Posterior cingulate gyrus (tissue), 11 donors: ENCODE results near the gene OSBPL10.
"Not testable (repeated sequence)": the region's sequence is repeated elsewhere in the genome, so short reads cannot be mapped to it uniquely, and the experiment has no call there.

Source experiments
- DNase-seq, 10 donors: peaks; one replicate each; pipeline versions ENCODE4 v3.0.0 to v3.0.0-alpha.2; 2020 to 2021; ENCODE audit warnings: mixed read lengths in 3 of 10
- intact Hi-C: fragments of 100-400 bp; cut with DNase I; formaldehyde crosslinking; loops from one replicate; pipeline ENCODE4 v1.15.1; 2023

The OSBPL10 gene

GRCh38 chr3:31871939-31872507 is 109.0 kb downstream of the OSBPL10 start:
- no peak for DNase-seq
- intact Hi-C loops, result no loop called here

DNA sequence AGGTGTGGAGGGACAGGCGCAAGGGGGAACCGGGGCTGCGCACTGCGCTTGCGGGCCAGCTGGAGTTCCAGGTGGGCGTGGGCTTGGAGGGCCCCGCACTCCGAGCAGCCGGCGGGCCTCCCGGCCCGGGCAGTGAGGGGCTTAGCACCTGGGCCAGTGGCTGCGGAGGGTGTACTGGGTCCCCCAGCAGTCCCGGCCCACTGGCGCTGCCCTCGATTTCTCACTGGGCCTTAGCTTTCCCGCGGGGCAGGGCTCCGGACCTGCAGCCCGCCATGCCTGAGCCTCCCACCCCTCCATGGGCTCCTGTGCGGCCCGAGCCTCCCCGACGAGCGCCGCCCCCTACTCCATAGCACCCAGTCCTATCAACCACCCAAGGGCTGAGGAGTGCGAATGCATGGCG is 111.0 kb downstream of the OSBPL10 start:
- peak in 1 of 10 donors; percentile 66 for DNase-seq

GRCh38 chr3:31868236-31868635 is 112.8 kb downstream of the OSBPL10 start:
- intact Hi-C loops, result no loop called here
- DNase-seq, result no peak

More for the DNA sequence above, 111.0 kb downstream of the OSBPL10 start:
- intact Hi-C loops, result not testable (repeated sequence)

DNA sequence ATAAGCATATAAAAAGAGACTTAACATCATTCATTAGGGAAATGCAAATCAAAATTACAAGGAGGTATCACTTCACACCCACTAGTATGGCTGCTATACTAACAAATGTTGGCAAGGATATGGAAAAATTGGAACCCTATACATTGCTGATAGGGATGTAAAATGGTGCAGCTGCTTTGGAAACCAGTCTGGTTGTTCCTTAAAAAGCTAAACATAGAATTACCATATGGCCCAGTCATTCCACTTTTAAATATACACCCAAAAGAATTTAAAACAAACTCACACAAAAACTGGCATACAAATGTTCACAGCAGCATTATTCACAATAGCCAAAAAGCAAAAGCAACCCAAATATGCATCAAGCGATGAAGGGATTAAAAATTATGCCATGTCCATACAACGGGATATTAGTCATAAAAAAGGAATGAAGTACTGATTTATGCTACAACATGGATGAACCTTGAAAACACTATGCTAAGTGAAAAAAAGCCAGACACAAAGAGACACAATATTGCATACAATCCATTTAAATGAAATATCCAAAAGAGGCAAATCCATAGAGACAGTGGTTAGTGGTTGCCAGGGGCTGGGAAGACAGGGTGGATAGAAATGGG is 118.3 kb downstream of the OSBPL10 start:
- intact Hi-C loops, result no loop called here
- no peak for DNase-seq

DNA sequence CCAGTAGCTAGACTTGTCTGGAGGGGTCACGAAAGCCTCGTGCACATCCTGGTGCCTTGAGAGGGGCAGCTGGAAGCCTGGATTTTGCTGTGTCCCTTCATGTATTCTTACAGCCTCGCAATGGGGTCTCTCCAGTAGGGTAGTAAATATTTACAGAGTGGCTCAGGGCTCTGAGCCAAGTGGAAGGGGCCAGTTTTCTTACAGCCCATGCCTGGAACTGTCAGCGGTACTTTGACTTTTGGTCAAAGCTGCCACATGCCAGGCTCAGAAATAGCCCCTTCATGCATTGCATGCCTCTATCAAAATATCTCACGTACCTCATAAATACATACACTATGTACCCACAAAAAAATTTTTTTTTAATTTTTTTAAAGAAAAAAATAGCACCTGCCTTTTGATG is 119.2 kb downstream of the OSBPL10 start:
- no peak for DNase-seq
- intact Hi-C loops, result no loop called here

DNA sequence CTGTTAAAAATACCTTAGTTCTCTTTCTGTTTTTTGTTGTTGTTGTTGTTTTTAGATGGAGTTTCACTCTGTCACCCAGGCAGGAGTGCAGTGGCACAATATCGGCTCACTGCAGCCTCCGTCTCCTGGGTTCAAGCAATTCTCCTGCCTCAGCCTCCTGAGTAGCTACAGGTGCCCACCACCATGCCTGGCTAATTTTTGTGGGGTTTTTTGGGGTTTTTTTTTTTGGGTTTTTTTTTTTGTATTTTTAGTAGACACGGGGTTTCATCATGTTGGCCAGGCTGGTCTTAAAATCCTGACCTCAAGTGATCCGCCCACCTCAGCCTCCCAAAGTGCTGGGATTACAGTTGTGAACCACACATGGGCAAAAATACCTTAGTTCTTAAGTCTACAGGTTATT is 120.4 kb downstream of the OSBPL10 start:
- DNase-seq, intact Hi-C loops: not testable (repeated sequence)

DNA sequence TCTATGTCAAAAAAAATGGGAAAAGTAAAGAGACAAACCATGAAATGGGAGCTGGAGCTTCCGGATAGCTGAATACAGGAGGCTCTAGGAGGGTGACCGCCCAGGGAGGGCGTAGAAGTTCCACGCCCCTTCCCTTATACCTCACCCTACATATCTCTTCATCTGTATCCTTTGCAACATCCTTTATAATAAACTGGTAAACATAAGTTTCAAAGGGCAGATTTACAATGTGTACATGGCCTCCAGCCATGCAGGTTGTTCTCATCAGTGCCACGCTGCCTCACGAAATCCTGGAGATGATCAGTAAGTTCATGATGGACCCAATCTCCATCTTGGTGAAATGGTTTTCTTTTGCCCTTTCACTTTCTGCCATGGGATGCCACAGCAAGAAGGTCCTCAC is 121.8 kb downstream of the OSBPL10 start:
- intact Hi-C loops, result no loop called here
- DNase-seq, result no peak

- no peak for DNase-seq
- intact Hi-C loops, result no loop called here
These were observed 122.6 kb downstream of the OSBPL10 start for GRCh38 chr3:31858439-31858838.

DNA sequence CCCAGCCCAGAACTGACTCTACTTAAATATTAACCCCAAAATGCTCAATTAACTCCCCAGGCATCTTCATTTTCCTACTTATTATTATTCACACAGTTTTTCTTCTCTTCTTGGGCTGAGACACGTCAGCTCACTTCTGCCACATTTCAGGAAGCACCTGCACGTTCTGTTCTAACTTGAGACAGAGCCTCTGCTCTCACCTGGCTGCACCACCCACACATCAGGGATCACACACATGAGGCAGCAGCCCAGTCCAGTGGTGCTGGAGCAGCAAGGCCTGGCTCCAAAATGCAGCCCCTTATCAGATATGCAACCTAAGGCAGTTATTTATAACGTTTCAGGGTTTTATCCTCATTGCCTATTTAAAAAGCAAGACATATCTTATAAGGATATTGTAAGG is 127.5 kb downstream of the OSBPL10 start:
- intact Hi-C loops, result no loop called here
- DNase-seq, result no peak

- DNase-seq, result peak in 1 of 10 donors; percentile 84
- intact Hi-C loops, result no loop called here
These were observed 129.8 kb downstream of the OSBPL10 start for GRCh38 chr3:31851278-31851677.

DNA sequence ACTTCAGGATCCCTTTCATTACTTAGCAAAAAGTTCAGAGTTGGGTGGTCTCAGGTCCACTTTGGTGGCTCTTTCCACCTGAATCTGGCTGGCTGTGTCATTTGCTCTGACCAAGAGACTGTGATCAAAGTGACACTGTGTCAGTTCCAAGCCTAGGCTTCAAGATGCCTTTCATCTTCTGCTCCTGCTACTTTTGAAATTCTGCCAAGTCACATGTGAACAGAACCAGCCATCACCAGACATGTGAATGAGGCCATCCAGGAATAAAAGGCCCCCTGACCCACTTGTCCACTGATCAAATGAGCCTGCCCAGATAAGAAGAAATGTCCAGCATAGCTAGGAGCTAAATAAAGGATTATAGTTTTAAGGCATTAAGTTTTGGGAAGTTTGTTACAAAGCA is 132.2 kb downstream of the OSBPL10 start:
- intact Hi-C loops, result no loop called here
- no peak for DNase-seq

DNA sequence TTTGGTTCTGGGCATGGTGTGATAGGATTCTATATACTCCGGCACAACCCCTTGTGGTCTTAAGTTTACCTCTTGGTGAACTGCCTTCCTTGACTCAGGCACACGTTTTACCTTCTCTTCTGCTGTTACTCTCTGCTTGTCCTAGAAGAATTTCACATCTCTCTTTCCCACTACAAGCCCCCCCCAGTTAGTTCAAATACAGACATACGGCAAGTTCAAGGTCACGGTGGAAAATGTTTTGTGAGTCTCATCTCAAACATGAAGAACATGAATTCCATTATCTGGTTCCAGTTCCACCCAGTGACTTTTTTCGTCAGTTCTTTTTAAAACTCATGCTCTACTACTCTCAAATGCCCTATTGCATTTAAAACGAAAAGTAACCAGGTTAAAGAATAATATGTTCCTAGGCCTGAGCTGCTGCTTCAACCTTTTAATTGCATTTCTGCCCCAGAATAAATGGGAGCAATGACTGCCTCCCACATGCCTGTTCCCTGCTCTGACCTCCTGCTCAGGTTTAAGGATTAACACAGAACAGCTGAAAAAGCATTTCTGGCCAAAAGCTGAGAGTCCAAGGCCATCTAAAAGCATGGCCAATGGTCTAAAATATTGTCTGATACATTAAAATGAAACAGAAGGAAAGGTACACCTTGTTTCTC is 132.8 kb downstream of the OSBPL10 start:
- intact Hi-C loops, result no loop called here
- no peak for DNase-seq

DNA sequence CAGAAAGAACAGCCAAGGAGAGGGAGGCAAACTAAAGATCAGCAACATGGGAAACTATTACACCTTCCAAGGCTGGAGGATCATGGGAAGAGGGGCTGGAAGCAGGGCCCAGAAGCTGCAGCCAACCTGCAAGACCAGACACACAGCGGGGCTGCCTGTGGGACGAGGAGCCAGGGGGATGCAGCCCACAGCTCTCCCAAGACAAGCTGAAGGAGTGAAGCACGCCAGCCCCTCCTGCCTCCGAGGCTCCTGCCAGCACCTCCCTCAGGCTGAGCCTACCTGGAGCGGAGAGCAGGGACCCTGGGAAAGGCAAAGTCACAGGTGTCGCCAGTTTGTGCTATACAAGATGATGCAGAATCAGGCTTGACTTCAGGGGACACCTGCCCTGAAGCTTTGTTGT is 133.3 kb downstream of the OSBPL10 start:
- intact Hi-C loops, result no loop called here
- DNase-seq, result no peak

GRCh38 chr3:31841515-31841914 is 139.5 kb downstream of the OSBPL10 start:
- intact Hi-C loops, result no loop called here
- no peak for DNase-seq

- intact Hi-C loops, result no loop called here
- no peak for DNase-seq
These were observed 140.8 kb downstream of the OSBPL10 start for GRCh38 chr3:31840252-31840651.

DNA sequence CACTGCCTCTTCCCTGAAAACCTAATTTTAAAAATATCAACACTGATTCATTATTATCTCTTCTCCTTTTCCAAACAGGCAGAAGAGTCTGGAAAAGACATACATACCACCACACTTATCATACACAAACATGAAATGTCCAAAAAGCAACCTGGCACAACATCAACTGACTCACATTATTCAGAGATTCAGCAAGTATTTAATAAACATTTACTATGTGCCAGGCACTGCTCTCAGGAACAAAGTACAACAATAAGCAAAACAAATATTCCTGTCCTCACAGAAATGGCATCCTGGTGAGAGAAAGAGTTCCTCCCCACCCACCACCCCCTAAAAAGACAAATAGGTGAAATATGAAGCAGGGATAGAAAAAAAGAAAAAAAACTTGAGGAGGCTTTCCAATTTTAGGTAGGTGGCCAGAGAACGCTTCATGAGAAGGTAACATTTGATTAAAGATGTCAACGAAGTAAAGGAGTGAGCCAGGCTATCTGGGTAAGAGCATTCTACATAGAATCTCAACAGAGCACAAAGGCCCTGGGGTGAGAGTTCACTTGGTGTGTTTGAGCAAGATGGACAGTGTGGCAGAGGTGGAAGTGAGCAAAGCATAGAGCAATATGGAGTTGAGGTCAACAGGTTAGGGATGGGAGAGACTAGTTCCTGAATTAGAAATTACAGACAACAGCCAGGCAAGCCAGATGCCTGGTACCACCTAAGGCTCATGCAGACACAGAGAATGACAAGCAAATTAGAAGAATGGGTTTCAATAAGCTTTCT is 141.7 kb downstream of the OSBPL10 start:
- DNase-seq, result no peak
- intact Hi-C loops, result no loop called here

DNA sequence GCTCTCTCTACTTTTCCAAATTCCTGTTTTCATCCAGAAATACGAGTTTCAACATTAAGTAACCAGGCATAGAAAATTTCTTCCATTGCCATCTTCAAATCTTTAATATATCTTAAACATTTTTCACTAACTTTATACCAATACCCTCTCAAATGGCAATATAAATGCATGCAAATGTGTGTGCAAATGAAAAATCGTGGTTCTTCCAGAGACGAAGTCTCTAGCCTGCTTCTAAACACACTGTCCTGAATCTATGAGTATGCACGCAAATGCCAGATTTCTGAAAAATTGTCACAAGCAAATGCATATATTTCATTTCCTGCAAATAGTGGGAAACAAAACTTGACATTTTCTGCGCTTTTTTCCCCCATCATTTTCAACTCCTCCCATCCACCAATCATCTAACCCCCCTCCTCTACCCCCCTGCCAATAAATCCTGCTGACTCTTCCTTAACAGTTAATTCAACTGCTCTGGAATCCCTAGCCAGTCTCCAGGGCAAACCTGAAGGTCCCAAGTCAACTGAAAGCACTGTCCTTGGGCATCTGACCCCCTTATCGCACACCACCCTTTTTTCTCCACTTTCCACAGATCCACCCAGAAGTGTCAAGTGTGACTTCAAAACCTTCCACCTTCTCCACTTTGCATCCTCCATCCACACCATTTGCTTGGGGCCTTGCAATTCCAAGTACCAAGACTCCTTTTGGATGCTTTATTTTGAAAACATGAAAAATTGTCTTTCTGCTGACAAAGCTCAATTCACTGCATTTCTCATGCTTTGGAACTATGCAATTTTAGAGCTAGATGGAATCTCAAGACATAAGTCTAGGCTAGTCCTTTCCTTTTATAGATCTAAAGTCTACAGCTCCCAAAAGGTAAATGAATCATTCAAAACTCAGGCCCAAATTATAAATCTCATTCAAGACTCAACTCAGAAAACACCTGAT is 144.7 kb downstream of the OSBPL10 start:
- intact Hi-C loops, result no loop called here
- DNase-seq, result no peak

- intact Hi-C loops, result no loop called here
- no peak for DNase-seq
These were observed 147.5 kb downstream of the OSBPL10 start for GRCh38 chr3:31833391-31834190.

DNA sequence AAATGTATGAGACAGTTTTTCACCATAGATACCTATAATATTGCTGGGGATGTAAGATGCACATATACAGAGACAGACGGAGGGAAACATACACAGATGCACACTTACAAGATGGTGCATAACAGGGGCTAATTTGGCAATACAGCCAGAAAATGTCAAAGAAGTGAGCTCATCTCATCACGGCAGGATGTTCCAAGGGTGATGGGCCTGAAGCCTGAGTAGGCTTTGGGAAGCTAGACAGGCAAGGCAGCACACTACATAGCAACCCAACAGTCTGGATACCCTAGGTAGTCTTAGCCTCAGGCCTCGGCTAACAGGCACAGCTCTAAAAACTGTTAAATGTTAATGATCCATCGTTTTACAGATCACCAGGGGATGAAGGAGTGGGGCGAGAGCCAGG is 148.5 kb downstream of the OSBPL10 start:
- intact Hi-C loops, result no loop called here
- DNase-seq, result no peak

DNA sequence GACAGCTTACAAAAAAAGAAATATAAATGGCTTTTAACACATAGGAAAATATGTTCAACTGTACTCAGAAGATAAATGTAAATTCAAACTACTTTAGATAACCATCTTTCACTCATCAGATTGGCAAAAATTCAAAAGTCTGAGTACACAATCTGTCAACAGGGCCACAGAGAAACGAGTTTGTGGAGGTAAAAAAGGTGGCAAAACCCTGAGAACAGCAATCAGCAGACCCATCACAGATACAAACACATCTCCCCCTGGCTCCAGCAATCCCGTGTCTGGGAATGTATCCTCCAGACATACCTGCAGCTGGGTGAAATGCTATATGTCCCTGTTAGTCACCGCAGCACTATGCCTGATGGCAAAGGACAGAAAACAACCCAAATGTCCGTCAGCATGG is 149.5 kb downstream of the OSBPL10 start:
- no peak for DNase-seq

More for the DNA sequence above, 149.5 kb downstream of the OSBPL10 start:
- intact Hi-C loops, result no loop called here
